Activated naive CD4-positive, alpha-beta T cell treated with anti-CD3 and anti-CD28 coated beads, Interleukin-2, amount 50 U/mL, for 72 hours (primary cell): ENCODE results near the gene SRSF8. TPM values are rescaled to one million over a fixed set of nuclear protein-coding genes. Genes with fewer than 3 reads are reported as not detected.

Experiments used
- ATAC-seq, 2 donors: fragments of 150-1000 bp; cut with Tn5 transposase; 2 replicates each; pipeline ENCODE4 v1.10.0; 2021; ENCODE audit warnings: mild to moderate bottlenecking in 2 of 2, moderate library complexity in 2 of 2
- DNase-seq, 2 donors: peaks; one replicate each; pipeline ENCODE4 v3.0.0; 2021 to 2022; ENCODE audit warnings: low spot score in 2 of 2
- H3K27ac Mint-ChIP-seq, 2 donors: one replicate each; pipeline ENCODE4 v1.8.0; 2022; ENCODE audit warnings: mild to moderate bottlenecking in 2 of 2, mixed read lengths in 2 of 2
- H3K36me3 Mint-ChIP-seq, 2 donors: one replicate each; pipeline ENCODE4 v1.8.0; 2022; ENCODE audit warnings: mixed read lengths in 2 of 2
- H3K9me3 Mint-ChIP-seq, 2 donors: one replicate each; pipeline ENCODE4 v1.8.0; 2022; ENCODE audit warnings: mixed read lengths in 2 of 2
- total RNA-seq, 2 donors: library from RNA; stranded (reverse); gene quantifications; one replicate each; pipeline ENCODE4 v1.2.3, GENCODE V29; 2022

Gene SRSF8
- total RNA-seq, 2 donors from 2014 or later = 19.5 to 25.4 TPM

- DNase-seq (no peak), ATAC-seq (no peak)
- Mint-ChIP-seq H3K9me3 (peaks cover 0 to 3% of the 10 kb centered on the region in 2 donors), H3K27ac (no peak overlapping the region), H3K36me3 (peaks cover 0 to 5% of the 10 kb centered on the region in 2 donors)
These were observed 20.3 kb downstream of the SRSF8 start for GRCh38 chr11:95086836-95087570.

GRCh38 chr11:95088946-95089619, 22.4 kb downstream of the SRSF8 start:
- Mint-ChIP-seq H3K9me3 (peaks cover 0 to 3% of the 10 kb centered on the region in 2 donors), H3K27ac (peak overlapping the region; percentile 85 to 89), H3K36me3 (peaks cover 0 to 5% of the 10 kb centered on the region in 2 donors)
- DNase-seq (no peak), ATAC-seq (peak; percentile 43 to 48)

DNA sequence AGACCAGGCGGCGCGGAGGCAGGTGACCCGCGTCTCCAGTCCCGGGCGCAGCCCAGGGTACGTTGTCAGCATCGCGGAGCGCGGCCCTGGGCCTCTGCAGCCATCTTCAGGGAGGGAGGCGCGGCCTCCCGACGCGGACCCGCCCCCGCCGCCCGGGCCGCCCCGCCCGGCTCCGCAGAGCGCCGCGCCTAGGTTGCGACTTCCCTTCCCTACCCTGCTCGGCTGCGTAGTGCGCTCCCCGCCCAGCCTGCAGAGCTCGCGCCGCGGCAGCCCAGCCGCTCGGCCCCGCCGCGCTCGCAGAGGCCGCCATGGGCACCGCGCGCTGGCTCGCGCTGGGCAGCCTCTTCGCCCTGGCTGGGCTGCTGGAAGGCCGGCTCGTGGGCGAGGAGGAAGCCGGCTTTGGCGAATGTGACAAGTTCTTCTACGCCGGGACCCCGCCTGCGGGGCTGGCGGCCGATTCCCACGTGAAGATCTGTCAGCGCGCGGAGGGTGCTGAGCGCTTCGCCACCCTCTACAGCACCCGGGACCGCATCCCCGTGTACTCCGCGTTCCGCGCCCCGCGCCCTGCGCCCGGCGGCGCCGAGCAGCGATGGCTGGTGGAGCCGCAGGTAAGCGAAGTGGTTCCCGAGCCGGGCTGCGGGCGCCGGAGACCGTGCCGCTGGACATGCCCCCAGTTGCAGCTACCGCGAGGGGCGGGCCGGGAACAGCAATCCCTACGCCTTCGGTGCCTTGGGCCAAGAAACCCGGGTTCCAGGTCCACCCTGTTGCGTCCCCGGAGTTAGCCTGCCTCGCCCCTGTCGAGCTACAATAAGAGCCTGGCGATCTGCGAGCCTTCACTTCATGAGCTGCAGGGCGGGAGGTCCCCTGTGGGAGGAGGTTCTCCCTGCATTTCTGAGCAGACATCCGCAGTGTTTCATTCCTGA, 23.2 kb downstream of the SRSF8 start, which contains the start of gene ENDOD1:
TSS of gene ENDOD1 (plus strand) at position 227 of the 923 bp plus-strand sequence. CDS start at position 309, 82 bp downstream.
- ATAC-seq (peak; percentile 93 to 95), DNase-seq (peak; percentile 81 to 82)
- Mint-ChIP-seq H3K27ac (peak within 1 kb of the TSS; percentile 85 to 89), H3K9me3 (peaks cover 0 to 3% of the 10 kb centered on the region in 2 donors), H3K36me3 (peaks cover 0 to 5% of the 10 kb centered on the region in 2 donors)

DNA sequence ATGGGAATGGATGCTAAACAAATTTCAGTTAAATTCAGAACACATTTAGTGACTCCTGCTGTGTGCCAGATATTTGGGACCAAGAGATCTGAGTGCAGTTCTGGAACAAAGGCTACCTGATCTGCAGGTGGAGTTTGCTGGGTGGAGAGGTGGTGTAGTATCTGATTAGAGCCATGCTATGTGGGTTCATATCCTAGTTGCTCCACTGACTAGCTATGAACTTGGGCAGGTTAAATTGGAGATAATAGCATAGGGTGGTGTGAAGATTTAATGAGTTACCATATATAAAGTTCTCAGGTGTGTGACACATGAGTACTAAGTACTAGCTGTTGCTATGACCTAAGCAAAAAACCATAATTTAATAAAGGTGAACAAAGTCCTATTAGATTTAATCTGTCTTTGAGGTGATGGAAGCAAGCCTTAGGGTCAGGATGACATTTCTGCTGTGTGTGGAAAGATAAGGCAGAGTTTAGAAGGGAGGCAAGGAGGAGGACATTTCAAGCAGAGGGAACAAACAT, 25.0 kb downstream of the SRSF8 start:
- Mint-ChIP-seq H3K9me3 (peaks cover 0 to 3% of the 10 kb centered on the region in 2 donors), H3K27ac (peak overlapping the region in 1 of 2 donors; percentile 5), H3K36me3 (peaks cover 0 to 5% of the 10 kb centered on the region in 2 donors)
- no peak for ATAC-seq
- DNase-seq = no peak

DNA sequence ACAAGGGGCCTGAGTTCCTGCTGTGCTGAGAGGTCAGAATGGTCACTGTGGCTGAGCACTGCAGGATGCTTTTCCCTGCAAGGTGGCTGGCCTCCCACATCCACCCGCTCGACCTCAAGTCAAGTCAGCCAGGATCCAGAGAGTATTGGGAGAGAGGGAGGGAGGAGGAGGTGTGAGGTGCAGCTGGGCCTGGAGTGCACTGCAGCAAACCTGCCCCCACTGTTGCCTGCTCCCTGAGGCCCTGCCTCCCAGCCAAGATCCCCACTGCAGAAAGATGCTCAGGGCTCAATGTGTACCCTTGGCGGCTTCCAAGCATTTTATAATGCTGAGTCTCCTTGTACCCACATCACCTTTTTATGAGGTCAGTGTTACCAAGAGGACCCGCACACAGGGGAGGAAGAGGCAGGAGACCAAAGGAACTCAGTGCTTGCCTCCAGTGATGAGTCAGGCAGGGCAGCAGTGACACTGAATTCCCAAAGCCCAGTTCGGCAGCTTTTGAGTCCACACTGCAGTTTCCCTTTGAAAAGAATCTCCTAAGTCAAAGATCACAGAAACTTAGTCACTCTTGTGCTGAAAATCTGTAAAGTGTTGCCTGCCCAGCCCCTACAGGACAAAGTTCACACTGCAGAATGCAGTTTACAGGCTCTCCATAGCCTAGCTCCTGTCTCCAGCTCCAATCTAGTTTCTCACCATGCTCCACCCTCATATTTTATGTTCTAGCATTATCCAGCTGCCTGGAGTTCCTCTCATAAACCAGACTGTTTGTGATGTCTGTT, 26.0 kb downstream of the SRSF8 start:
- peak overlapping the region in 1 of 2 donors; percentile 26 for H3K27ac Mint-ChIP-seq
- H3K36me3 Mint-ChIP-seq = peaks cover 5% of the 10 kb centered on the region in 2 donors
- H3K9me3 Mint-ChIP-seq = peaks cover 0 to 3% of the 10 kb centered on the region in 2 donors
- DNase-seq = peak in 1 of 2 donors; percentile 43
- ATAC-seq = peak; percentile 32 to 34

DNA sequence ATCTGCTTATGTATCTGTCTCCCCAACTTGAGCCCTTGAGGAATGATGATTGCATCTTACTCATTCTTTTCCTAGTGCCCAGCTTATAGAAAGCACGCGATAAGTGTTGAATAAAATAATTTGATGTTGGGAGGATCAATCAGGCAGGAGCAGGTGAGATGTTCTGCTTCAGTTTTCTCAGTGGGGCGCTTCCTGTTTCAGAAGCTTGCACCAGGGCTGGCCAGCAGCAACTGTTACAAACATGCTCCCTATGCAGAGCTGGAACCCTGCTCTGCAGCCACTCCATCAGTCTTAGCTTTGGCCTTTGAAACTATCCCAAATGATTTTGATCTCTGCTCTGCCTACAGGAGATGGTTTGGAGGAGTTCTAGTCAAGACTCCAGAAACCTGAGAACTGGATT, 26.8 kb downstream of the SRSF8 start:
- ATAC-seq (no peak), DNase-seq (no peak)
- peak overlapping the region in 1 of 2 donors; percentile 26 for H3K27ac Mint-ChIP-seq
- peaks cover 5 to 10% of the 10 kb centered on the region in 2 donors for H3K36me3 Mint-ChIP-seq
- H3K9me3 Mint-ChIP-seq = peaks cover 0 to 3% of the 10 kb centered on the region in 2 donors

DNA sequence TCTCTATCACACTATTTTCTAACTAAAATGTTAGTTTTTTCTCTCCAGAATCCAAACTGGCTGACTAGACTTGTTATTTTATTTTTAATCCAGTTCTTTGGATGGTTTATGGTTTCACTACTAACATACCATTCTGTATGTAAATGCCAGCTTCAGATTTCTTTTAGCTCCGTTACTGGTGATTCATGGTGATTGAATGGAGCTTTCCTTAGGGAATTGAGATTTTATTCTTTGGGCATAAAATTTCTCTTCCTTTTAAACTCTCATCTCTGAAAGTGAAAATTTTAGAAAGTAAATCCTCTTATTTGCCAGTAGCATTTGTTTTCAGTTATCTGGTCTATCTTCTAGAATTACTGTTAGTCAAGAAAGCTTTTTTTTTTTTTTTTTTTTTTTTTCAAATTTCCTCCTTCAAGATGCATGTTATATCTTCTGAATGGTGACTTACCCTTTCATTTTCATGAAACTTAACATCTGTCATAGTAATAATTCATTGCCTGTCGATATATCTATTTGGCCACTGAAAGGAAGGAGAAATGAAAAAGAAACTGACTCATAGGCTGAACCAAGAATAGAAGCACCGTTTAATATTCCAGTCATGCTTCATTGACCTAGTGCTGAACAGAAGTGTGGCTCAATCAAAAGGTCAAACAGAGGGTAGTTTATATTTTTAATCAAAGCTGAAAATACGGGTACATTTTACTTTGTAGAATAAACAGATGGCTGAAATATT, 29.3 kb downstream of the SRSF8 start:
- peaks cover 0 to 16% of the 10 kb centered on the region in 2 donors for H3K36me3 Mint-ChIP-seq
- no peaks in the 10 kb centered on the region for H3K9me3 Mint-ChIP-seq
- no peak for DNase-seq
- ATAC-seq = peak; percentile 72 to 84
- H3K27ac Mint-ChIP-seq = peak overlapping the region in 1 of 2 donors; percentile 81

- no peak for ATAC-seq
These were observed 30.5 kb downstream of the SRSF8 start for GRCh38 chr11:95097209-95097608.

DNA sequence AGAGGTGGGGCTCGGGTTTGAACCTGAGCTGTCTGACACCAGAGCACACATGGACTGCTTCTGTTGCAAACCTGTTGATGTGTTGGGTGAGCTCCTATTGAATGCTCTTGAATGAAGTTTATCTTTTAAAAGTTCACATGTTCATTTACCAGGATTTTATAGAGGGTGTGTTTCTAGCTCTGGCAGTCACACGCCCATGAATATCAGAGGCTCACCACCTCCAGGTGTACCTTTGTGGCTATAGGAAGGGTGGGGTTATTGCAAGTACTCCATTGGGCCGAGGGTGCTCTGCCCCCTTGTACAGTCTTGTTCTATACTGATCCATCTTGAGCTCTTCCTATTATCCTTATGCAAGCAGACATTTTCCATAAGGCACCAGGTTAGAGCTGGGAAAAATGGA, 32.1 kb downstream of the SRSF8 start:
- DNase-seq (no peak), ATAC-seq (no peak)
- Mint-ChIP-seq H3K27ac (no peak overlapping the region), H3K9me3 (no peaks in the 10 kb centered on the region), H3K36me3 (peaks cover 0 to 23% of the 10 kb centered on the region in 2 donors)

More at GRCh38 chr11:95097209-95097608, 30.5 kb downstream of the SRSF8 start:
- no peak overlapping the region for H3K27ac Mint-ChIP-seq
- no peaks in the 10 kb centered on the region for H3K9me3 Mint-ChIP-seq
- H3K36me3 Mint-ChIP-seq = peaks cover 0 to 16% of the 10 kb centered on the region in 2 donors
- no peak for DNase-seq

- no peaks in the 10 kb centered on the region for H3K9me3 Mint-ChIP-seq
- no peak for ATAC-seq
- peaks cover 0 to 23% of the 10 kb centered on the region in 2 donors for H3K36me3 Mint-ChIP-seq
- DNase-seq = no peak
- H3K27ac Mint-ChIP-seq = no peak overlapping the region
These were observed 33.5 kb downstream of the SRSF8 start for GRCh38 chr11:95100191-95100648.

DNA sequence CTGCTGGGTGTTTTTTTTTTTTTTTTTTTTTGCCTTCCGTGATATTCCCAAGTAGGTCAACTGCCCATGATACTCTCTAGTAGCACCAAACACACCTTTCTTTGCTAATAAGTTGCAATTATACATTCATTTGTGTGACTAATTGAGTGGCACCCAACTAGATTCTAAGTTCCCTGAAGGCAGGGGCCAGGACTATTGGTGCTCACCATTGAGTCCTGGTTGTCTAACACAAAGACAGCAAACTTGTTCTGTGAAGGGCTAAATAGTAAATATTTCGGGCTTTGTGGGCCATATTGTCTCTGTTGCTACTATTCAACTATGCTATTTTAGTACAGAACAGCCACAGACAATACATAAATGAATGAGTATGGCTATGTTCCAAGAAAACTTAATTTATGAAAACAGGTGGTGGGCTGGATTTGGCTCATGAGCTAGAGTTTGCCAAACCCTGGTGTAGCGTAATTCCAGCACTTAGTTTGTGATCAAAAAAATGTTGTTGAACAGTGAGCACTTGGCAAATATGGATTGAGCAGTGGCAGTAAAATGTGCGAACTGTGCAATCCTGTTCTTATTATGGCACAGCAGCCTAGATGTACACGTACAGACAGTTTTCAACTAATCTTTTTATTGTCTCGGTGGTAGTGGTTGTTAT, 34.3 kb downstream of the SRSF8 start:
- Mint-ChIP-seq H3K27ac (no peak overlapping the region), H3K36me3 (peaks cover 0 to 23% of the 10 kb centered on the region in 2 donors), H3K9me3 (no peaks in the 10 kb centered on the region)
- ATAC-seq (no peak), DNase-seq (no peak)

GRCh38 chr11:95101935-95102334, 35.2 kb downstream of the SRSF8 start:
- no peak overlapping the region for H3K27ac Mint-ChIP-seq

GRCh38 chr11:95102733-95103132, 36.0 kb downstream of the SRSF8 start:
- Mint-ChIP-seq H3K9me3 (no peaks in the 10 kb centered on the region), H3K36me3 (peaks cover 0 to 18% of the 10 kb centered on the region in 2 donors), H3K27ac (peak overlapping the region in 1 of 2 donors; percentile 73)
- ATAC-seq (no peak), DNase-seq (no peak)

More at GRCh38 chr11:95101935-95102334, 35.2 kb downstream of the SRSF8 start:
- Mint-ChIP-seq H3K36me3 (peaks cover 0 to 23% of the 10 kb centered on the region in 2 donors), H3K9me3 (no peaks in the 10 kb centered on the region)
- ATAC-seq (no peak), DNase-seq (no peak)

DNA sequence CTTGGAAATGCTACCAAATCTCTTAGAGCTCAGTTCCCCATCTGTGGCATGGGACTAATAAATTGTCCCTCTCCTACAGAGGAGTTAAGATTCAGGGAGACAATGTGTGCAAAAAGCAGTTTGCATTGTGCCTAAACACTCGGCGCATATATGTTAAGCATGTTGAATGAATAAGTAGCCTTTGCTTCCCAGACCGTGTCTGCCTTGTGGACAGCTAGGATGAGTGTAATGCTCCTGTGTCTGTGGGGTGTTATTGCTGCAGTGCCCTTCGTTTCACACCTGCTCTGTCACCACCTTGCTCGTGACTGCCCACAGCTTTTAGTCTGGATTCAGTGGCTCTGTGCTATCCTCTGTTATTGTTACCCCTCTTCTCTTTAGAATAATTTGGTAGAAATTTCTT, 37.0 kb downstream of the SRSF8 start:
- Mint-ChIP-seq H3K27ac (no peak overlapping the region), H3K9me3 (no peaks in the 10 kb centered on the region), H3K36me3 (peaks cover 0 to 12% of the 10 kb centered on the region in 2 donors)
- ATAC-seq = no peak
- no peak for DNase-seq
